ENCODE measurements around the gene PRCD.

PRCD gene, protein sequence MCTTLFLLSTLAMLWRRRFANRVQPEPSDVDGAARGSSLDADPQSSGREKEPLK

DNA sequence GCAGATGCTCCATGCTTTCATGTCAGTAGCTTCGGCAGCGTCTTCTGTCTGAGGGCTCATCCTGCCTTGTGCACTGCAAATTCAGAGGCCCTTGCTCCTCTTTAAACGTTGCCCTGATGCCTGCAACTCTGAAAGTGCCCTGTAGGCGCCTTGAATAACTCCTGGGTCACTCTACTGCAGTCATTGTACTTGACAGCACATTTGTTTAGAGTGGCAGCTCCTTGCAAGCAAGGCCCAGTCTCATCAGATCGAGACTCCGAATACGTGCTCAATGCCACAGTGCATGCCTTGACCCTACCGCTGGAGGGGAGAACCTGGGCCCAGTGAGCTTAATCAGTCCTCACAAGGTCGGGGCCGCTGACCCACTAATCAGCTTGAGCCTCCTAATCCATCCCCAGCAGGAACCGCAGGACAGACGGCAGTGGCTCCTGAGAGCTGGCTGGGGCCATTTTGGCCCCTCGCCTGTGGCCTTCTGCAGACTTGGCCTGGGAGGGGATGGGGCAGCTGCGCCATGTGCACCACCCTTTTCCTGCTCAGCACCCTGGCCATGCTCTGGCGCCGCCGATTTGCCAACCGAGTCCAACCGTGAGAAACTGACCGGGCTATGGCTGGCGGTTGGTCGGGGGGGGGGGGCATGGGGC lies at the start of gene PRCD:
PRCD (plus strand) TSS at position 414 of the 641 bp plus-strand sequence; CDS start at position 512, 98 bp downstream.
- DNase-seq (ENCODE audit: extremely low read depth in 1 of 2, low read depth in 1 of 2) = no peak

GRCh38 chr17:76490112-76490710 lies 49.6 kb upstream of the PRCD start:
- no peak for DNase-seq (ENCODE audit: extremely low read depth in 1 of 2, low read depth in 1 of 2)

- no peak for DNase-seq (ENCODE audit: extremely low read depth in 1 of 2, low read depth in 1 of 2)
These were observed 48.3 kb upstream of the PRCD start for GRCh38 chr17:76491271-76492122.

GRCh38 chr17:76492123-76492988 lies 47.5 kb upstream of the PRCD start:
- no peak for DNase-seq (ENCODE audit: extremely low read depth in 1 of 2, low read depth in 1 of 2)

DNA sequence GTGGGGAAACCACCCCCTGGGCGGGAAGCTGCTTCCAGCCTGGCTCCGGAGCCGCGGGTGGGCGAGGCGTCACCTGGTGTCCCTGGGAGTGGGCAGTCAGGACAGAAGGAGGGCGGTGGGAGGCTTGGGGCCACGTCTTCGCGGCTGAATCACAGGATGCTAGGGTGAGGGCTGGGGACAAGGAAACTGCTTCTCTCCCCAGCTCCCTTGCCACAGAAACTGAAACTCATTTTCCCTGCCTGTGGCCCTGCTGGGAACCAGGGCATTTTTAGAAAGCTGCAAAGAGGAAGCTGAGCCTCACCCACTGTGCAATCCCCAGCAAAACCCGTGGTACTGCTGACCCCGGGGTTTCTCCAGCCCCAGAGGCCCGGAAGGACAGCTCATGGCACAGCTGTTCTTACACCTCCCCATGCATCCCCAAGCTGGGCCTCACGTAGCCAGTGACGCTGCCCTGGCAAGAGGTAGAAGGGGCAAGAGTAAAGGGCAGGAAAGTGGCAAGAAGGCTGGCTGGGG lies 46.8 kb upstream of the PRCD start:
- peak in 1 of 2 donors; percentile 53 for DNase-seq (ENCODE audit: extremely low read depth in 1 of 2, low read depth in 1 of 2)

- no peak for DNase-seq (ENCODE audit: extremely low read depth in 1 of 2, low read depth in 1 of 2)
These were observed 46.2 kb upstream of the PRCD start for GRCh38 chr17:76493505-76494167.

- DNase-seq (ENCODE audit: extremely low read depth in 1 of 2, low read depth in 1 of 2) = no peak
These were observed 44.0 kb upstream of the PRCD start for GRCh38 chr17:76495663-76496400.

DNA sequence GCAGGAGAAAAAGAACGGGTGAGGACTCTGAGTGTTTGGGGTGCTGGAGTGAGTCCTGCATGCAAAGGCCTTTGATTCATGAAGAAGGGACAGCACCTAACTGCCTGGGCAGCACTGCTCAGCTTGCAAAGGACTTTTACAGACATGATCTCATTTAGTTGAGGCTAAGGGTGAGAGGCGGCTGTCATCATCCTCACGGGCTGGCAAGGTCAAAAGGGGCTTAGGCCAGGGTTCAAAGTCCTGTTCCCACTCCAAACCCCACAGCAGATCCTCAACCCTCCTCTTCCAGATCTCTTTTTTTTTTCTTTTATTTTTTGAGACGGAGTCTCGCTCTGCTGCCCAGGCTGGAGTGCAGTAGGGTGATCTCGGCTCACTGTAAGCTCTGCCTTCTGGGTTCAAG lies 43.4 kb upstream of the PRCD start:
- no peak for DNase-seq (ENCODE audit: extremely low read depth in 1 of 2, low read depth in 1 of 2)

GRCh38 chr17:76497699-76497978 lies 42.2 kb upstream of the PRCD start:
- DNase-seq (ENCODE audit: extremely low read depth in 1 of 2, low read depth in 1 of 2) = no peak

- DNase-seq (ENCODE audit: extremely low read depth in 1 of 2, low read depth in 1 of 2) = no peak
These were observed 41.6 kb upstream of the PRCD start for GRCh38 chr17:76497979-76498875.

DNA sequence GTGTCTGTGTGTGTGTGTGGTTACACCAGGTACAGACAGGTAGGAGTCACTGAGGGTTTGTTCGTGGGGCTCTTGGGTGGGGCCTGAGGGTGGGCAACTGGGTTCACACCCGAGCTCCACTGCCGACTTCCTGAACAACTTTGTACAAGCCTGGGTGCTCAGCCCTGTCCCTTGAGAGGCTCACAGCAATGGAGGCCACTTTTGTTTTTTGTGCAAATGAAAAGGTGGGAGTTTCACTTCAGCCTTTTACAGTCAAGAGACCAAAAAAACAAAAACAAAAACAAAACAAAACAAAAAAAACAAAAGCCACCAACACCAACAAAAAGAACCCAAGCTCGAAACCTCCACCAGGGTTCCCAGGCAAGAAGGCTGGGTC lies 41.0 kb upstream of the PRCD start:
- DNase-seq (ENCODE audit: extremely low read depth in 1 of 2, low read depth in 1 of 2) = no peak

DNA sequence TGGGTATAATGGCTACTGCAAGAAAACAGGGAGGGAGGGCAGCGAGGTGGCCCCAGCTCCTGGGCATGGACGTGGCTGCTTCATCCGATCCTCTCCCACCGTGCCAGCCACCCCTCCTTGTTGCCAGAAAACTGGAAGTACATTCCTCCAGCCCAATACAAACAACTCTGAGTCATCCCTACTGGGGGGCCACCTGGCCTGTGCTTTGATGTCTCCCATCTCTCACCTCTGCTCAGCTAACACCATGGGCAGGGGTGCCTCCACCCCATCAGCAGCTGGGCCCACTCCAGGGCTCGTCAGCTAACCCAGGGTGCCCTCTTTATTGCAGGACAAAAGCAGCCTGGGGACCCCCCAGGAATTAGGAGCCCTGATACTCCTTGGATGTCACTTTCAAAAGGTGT lies 40.6 kb upstream of the PRCD start:
- no peak for DNase-seq (ENCODE audit: extremely low read depth in 1 of 2, low read depth in 1 of 2)

DNA sequence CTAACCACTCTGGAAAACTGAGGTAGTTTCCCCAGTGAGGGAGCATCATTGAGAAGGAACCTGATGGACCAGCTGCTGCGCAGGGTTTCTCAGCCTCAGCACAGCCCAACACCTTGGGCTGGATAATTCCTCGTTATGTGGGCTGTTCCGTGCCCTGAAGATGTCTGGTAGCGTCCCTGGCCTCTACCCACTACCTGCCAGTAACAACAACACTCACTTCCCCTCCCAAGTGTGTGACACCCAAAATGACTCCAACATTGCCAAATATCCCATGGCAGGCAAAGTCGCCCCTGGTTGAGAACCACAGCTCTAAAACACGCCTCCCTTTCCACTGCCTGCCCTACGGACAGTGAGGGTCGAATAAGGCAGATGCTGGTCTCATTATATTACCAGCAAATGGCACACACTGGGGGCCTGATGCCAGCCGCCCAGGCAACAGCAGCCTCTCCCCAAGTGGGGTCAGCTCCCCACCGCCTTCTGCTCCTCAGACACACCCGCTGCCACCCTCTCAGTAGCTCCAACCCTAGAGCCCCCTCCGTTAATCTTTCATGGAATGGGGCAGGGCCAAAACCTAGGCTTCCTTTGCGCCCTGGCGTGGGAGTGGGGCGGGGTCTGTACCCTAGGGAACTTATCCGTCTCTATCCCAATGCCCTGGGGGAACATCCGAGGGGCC lies 39.6 kb upstream of the PRCD start:
- no peak for DNase-seq (ENCODE audit: extremely low read depth in 1 of 2, low read depth in 1 of 2)

- no peak for DNase-seq (ENCODE audit: extremely low read depth in 1 of 2, low read depth in 1 of 2)
These were observed 39.2 kb upstream of the PRCD start for GRCh38 chr17:76500747-76501017.

DNA sequence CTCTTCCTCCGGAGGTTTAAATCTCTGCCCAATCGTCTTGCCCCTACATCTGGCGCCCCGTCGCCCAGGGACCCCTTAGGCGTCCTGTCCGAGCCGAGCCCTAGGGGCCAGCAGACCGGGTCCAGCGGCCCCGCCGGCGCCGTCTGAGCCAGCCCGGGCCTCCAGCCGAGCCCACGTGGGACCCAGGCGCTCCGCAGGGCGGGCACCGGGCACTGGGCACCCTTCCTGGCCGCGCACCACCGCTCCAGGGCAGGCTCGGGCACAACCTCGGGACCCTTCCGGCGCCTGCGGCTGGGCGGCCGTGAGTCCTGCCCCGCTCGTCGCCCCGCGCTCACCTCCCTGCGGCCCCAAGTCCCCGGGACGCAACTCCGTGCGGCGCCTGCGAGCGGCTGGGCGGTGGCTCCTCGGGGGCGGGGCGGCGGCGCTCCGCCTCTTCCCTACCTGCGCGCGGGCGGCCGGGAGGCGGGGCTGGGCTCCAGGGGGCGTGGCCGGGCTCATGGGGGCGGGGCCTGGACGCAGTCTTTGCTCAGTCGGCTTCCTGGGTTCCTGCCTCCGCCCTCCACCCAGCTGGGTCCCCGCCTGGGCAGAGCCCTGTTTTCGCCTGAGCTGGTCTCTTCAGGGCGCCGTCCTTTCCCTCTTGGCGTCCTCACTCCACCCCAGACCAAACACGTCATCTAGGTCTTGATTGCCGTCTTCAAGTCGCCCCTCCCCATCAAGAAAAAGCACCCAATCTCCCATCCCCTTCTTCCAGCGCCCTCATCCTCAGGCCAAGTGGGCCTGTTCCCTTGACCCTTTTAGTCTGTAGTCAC lies 38.6 kb upstream of the PRCD start, which contains the start of gene RHBDF2:
RHBDF2 (minus strand) TSS at position 406 of the 809 bp plus-strand sequence. CDS start 19,899 bp downstream, outside the sequence.
- peak; percentile 86 to 95 for DNase-seq (ENCODE audit: extremely low read depth in 1 of 2, low read depth in 1 of 2)

DNA sequence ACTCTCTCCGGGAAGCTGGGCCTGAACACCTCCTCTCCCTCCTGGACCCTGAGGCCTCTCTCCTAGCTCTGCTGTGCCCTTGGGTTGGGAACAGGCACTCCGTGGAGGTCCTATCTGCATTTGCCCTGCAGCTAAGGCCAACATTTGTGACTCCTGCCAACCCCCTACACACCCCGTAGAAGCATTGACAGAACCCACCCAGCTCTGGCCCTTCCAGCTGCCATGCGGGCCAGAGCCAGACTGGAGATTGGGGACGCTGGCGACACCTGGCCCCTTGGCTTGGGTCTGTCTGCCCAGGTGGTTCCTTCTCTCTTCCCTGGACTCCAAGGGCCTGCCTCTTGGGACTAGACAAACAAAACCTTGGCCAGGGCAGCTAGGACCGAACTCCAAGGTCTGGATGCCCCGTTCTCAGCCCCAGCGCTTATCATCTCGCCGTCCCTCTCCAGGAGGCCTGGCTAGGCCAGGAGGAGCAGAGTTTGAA lies 38.0 kb upstream of the PRCD start:
- no peak for DNase-seq (ENCODE audit: extremely low read depth in 1 of 2, low read depth in 1 of 2)
